GM13977 (cell line): Measurements from ENCODE around the gene GJC3.

Experiments
- DNase-seq: peaks from one replicate; pipeline ENCODE4 v3.0.0; 2012; ENCODE audit warnings: low spot score
- CTCF ChIP-seq: IDR thresholded peaks from 2 replicates; pipeline ENCODE4 v1.5.1; 2012; ENCODE audit warnings: mild to moderate bottlenecking, control low read depth; ENCODE audit not compliant: insufficient read depth; ENCODE audit errors: extremely low read depth, missing control alignments
- in situ Hi-C: fragments of 300-500 bp; cut with MboI; formaldehyde crosslinking; loops from one replicate; pipeline ENCODE4 v1.12.0; 2022; ENCODE audit warnings: low sequenced_read_pairs, low pct_unique_long_range_greater_than_20kb, mixed read lengths, inconsistent platforms; ENCODE audit not compliant: unreplicated experiment

The GJC3 gene

GRCh38 chr7:99928188-99928587, 1.2 kb downstream of the GJC3 start:
- no peak for TF ChIP-seq CTCF
- no peak for DNase-seq
- in situ Hi-C loops: no loop called here

GRCh38 chr7:99927536-99927935, 1.9 kb downstream of the GJC3 start:
- in situ Hi-C loops: no loop called here
- TF ChIP-seq CTCF: no peak
- no peak for DNase-seq

- DNase-seq: no peak
- TF ChIP-seq CTCF: no peak
- in situ Hi-C loops: no loop called here
Observed at GRCh38 chr7:99926321-99926720, 3.1 kb downstream of the GJC3 start.

- DNase-seq: no peak
- TF ChIP-seq CTCF: no peak
- in situ Hi-C loops: no loop called here
Observed at GRCh38 chr7:99923200-99923599, 6.2 kb downstream of the GJC3 start.

- in situ Hi-C loops: no loop called here
- no peak for TF ChIP-seq CTCF
- no peak for DNase-seq
Observed at GRCh38 chr7:99920149-99920548, 9.3 kb downstream of the GJC3 start.

- TF ChIP-seq CTCF: no peak
- in situ Hi-C loops: no loop called here
- DNase-seq: no peak
Observed at GRCh38 chr7:99919814-99920112, 9.7 kb downstream of the GJC3 start.
